ENCODE results near the gene DNMT3L. TPM values are rescaled to one million over a fixed set of nuclear protein-coding genes. Genes with fewer than 3 reads are reported as not detected.
"Not testable (repeated sequence)": the region's sequence is repeated elsewhere in the genome, so short reads cannot be mapped to it uniquely, and the experiment has no call there.

DNMT3L gene
- total RNA-seq, 2 experiments from 2014 or later: not detected

DNA sequence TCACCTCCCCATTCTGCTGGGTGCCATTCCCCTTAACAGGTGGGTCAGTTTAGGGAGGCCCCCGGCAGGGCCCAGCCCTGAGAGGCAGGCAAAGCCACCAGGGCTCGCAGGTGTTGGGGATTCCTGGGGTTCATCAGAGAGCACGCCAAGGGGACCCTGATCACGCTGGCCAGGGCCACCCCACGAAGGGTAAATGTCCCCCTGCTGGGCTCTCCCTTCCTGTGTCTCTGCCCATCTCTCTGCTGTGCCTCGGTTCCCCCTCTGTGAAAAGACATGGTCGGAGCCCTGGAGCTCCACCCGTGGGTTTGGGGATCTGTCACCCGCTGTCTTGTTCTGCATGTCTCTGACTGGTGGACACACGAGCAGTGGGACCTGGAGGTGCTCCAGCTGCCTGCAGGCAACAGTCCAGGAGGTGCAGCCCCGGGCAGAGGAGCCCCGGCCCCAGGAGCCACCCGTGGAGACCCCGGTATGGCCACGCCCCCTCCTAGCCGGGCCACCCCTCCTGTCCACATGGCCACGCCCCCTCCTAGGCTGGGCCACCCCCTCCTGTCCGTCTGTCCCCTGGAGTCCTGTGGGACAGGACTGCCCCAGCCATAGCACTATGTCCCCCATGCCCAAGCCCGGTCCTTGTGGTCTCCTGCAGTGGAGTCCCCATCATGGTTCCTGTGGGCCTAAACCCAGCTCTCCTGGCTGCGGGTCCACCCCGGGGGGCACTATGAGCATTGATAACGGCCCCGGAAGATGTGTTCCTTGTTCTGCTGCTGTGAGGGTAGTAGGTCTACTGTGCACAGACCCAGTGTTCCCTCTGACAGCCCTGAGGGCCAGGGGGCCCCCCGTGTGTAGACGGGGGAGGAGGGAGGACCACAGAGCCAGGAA is 30.5 kb upstream of the DNMT3L start:
- H3K27me3 Mint-ChIP-seq: no peaks in the 10 kb centered on the region
- no peaks in the 10 kb centered on the region for H3K9me3 Mint-ChIP-seq
- H3K4me1 Mint-ChIP-seq: peaks cover 15% of the 10 kb centered on the region
- no peak for DNase-seq
- CTCF ChIA-PET: no interaction called here
- POLR2A ChIA-PET: no interaction called here
- H3K36me3 Mint-ChIP-seq (ENCODE audit: low read depth): no peaks in the 10 kb centered on the region
- no peak overlapping the region for H3K4me3 Mint-ChIP-seq
- peak overlapping the region; percentile 35 for H3K27ac Mint-ChIP-seq

DNA sequence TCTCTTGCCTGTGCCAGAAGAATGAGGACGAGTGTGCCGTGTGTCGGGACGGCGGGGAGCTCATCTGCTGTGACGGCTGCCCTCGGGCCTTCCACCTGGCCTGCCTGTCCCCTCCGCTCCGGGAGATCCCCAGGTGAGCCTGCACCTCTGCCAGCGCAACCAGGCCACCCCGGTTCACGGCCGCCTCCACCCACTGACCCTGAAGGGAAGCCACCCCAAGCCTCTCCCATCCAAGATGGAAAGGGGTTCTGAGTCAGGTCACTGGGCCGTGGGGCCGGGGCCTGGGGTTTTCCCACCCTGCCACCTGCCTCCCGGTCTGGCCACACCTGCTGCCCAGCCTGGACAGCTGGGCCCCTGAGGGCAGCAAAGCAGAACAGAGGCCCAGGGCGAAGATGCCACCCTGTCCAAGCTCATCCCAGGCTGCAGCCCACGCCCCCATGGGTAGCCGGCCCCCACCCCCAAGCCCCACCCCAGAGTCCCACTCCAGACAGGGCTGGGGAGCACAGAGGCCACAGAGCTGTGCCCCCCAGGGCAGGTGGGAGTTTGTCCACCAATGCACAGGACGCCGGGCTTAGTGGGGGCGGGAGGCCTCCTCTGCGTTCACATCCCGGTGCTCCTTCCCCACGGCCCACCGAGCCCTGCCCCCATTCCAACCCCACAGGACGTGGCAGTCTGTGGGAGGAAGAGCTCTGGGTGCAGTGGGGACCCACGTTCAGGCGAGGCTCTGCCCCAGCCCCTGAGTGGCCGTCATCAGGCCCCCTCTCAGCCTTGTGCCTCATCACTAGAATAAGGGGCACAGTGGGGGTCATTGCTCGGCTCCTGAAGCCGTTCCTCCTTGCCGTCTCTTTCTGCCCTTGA is 29.6 kb upstream of the DNMT3L start:
- Mint-ChIP-seq H3K4me3 (no peak overlapping the region), H3K4me1 (peaks cover 15% of the 10 kb centered on the region), H3K27ac (no peak overlapping the region), H3K9me3 (no peaks in the 10 kb centered on the region), H3K27me3 (no peaks in the 10 kb centered on the region), H3K36me3 (ENCODE audit: low read depth) (no peaks in the 10 kb centered on the region)
- ChIA-PET POLR2A (no interaction called here), CTCF (no interaction called here)
- DNase-seq: no peak

DNA sequence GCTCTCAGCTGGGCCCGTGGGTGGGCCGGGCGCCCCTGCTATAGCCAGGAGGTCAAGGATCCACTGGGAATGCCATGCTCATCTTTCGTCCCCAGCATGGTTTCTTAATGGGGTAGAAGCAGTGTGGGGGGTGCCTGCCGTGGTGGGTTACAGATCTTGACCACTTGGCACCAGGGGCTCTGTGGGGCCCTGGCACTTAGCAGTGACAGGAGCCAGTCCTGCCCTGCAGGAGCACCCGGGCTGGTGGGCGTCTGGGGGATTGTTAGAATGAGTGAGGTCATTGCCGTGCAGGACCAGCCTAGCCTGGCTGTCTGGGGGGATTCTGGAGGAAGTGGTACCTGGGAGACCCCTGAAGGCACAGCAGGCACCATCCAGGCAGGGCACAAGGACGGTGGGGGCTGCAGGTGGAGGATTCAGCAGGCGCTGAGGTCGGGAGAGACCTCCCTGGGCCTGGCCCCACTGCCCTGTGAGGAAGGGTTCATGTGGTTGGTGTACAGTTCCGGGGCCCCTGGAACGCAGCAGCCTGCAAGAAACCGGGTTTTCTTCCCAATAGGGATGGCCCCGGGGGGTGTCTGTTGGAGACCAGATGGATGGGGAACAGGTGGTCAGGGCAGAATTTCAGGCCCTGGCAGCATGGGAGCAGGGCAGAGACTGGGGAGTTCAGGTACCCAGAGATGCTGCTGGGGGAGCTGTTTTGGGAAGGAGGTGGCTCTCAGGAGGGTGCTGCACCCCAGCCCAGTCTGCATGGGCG is 28.8 kb upstream of the DNMT3L start:
- no peak for DNase-seq
- Mint-ChIP-seq H3K4me3 (no peak overlapping the region), H3K36me3 (ENCODE audit: low read depth) (no peaks in the 10 kb centered on the region), H3K27me3 (no peaks in the 10 kb centered on the region), H3K27ac (no peak overlapping the region), H3K4me1 (peaks cover 15% of the 10 kb centered on the region), H3K9me3 (no peaks in the 10 kb centered on the region)
- ChIA-PET CTCF (no interaction called here), POLR2A (no interaction called here)

DNA sequence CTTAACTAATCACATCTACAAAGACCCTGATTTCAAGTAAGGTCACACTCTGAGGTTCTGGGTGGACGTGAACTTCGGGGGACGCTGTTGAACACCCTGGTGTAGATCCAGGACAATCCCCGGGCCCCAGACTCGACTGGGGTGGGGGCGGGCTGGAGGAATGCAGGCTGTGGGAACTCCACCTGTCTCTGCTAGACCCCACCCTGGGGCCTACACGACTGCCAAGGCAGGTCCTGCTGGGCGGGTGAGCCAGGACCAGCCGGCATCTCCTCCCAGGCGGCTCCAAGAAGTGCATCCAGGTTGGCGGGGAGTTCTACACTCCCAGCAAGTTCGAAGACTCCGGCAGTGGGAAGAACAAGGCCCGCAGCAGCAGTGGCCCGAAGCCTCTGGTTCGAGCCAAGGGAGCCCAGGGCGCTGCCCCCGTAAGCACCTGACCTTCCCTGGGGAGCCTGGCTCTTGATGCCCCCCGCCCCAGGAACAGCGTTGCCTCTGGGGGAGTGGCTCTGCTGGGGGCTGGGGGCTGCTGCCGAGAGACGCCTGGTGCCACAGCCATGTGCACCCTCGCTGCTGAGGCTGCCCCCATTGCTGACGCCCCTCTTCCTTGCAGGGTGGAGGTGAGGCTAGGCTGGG is 27.8 kb upstream of the DNMT3L start:
- H3K9me3 Mint-ChIP-seq: no peaks in the 10 kb centered on the region
- no peak overlapping the region for H3K27ac Mint-ChIP-seq
- H3K4me1 Mint-ChIP-seq: peaks cover 8% of the 10 kb centered on the region
- no peaks in the 10 kb centered on the region for H3K27me3 Mint-ChIP-seq
- CTCF ChIA-PET: no interaction called here
- POLR2A ChIA-PET: no interaction called here
- DNase-seq: no peak
- no peaks in the 10 kb centered on the region for H3K36me3 Mint-ChIP-seq (ENCODE audit: low read depth)
- H3K4me3 Mint-ChIP-seq: no peak overlapping the region

DNA sequence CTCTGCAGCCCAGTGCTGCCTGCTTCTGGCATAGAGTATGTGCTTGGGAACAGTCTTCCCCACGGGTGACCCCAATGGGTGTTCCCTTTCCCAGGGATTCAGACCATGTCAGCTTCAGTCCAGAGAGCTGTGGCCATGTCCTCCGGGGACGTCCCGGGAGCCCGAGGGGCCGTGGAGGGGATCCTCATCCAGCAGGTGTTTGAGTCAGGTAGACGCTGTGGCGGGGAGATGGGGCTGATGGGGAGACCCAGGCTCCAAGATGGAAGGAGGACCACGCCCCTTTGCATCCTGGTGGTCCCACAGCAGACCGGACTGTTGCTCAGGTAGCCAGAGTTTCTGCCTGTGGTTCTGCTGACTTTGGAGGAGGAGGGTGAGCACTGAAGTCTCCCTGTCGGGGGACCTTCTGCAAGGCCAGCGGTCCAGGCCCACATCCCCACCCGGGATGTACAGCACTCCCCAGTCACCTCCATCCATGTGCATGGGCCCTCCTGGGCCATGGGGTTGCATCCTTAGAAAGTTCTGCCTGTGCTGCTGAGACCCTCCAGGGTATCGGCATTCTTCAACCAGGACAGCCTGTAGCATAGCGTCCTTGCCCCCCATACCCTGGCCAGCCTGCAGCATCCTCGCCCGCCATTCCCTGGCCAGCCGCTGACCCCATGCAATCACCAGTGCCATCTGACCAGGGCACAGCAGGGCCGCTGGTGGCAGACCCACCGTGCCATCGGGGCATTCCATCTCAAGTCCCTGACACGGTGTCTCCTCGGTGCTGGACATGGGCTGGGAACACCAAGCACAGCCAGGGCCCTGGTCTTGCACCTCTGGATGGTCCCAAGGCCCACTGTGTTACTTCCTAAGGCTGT is 26.8 kb upstream of the DNMT3L start:
- H3K27me3 Mint-ChIP-seq: no peaks in the 10 kb centered on the region
- no peaks in the 10 kb centered on the region for H3K9me3 Mint-ChIP-seq
- H3K4me1 Mint-ChIP-seq: peaks cover 6% of the 10 kb centered on the region
- no peak overlapping the region for H3K4me3 Mint-ChIP-seq
- ChIA-PET CTCF (no interaction called here), POLR2A (no interaction called here)
- no peak for DNase-seq
- no peak overlapping the region for H3K27ac Mint-ChIP-seq
- H3K36me3 Mint-ChIP-seq (ENCODE audit: low read depth): no peaks in the 10 kb centered on the region

DNA sequence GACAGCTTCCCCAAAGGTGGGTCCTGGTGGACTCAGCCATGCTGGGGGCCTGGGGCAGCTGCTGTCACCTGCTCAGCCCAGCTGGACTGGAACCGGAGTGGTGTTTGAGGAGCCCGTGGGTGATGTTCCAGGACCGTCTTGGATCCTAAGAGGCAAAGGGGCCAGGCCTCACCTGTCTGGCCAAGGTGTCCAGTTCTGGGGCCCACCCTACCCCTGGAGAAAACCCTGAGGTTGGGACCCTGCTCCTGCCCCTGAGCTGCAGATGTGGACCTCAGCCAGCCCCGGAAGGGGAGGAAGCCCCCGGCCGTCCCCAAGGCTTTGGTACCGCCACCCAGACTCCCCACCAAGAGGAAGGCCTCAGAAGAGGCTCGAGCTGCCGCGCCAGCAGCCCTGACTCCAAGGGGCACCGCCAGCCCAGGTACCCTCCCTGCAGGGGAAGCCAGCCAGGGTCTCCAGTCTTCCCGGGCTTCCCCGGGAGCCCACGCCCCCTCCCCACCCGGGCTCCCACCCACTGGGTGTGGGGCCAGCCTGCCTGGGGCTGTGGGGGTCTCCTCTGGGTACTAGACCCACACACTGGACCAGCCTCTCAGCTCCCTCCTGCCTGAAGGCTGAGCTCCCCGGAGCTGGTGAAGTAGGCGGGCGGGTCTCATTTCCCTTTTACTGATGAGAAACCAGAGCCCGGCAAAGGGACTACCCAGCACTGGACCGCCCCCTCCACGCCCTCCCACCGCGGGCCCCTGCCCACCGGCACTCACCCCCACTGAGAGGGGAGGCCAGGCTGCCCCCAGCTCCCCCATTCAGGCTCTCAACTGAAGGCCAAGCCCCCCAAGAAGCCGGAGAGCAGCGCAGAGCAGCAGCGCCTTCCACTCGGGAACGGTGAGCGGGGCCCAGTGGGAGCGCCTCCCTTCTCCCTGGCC is 25.3 kb upstream of the DNMT3L start:
- Mint-ChIP-seq H3K9me3 (no peaks in the 10 kb centered on the region), H3K4me1 (no peaks in the 10 kb centered on the region), H3K27ac (no peak overlapping the region), H3K36me3 (ENCODE audit: low read depth) (no peaks in the 10 kb centered on the region), H3K27me3 (no peaks in the 10 kb centered on the region), H3K4me3 (no peak overlapping the region)
- DNase-seq: no peak
- POLR2A ChIA-PET: interaction anchor here (1.2 to 1.7 kb wide), 2 partner anchors 9 to 14 kb away, joined by 3 to 4 read pairs; no protein-coding TSS in a partner anchor
- CTCF ChIA-PET: no interaction called here

DNA sequence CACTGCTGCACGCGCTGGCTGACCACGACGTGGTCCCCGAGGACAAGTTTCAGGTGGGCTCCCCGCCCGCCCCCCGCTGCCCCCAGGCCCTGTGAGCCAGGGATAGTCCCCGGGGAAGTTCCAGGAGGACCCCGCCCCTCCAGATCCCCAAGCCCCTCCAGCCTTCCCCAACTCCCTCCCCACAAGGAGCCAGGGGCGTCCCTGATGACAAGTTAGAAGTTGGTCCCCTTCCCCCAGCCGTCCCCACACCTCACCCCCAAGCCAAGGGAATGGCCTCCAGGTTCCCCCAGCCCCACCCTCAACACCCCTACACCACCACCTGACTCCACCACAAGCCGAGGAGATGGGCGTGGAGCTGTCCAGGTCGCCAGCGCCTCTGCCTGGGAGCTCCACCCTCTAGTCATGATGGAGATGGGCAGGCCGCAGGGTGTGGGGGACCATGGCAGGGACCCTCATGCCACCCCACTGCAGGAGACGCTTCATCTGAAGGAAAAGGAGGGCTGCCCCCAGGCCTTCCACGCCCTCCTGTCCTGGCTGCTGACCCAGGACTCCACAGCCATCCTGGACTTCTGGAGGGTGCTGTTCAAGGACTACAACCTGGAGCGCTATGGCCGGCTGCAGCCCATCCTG is 24.5 kb upstream of the DNMT3L start:
- DNase-seq: no peak
- ChIA-PET POLR2A (interaction anchor here (1.2 to 1.7 kb wide), 2 partner anchors 10 to 15 kb away, joined by 3 to 4 read pairs; no protein-coding TSS in a partner anchor), CTCF (no interaction called here)
- no peaks in the 10 kb centered on the region for H3K4me1 Mint-ChIP-seq
- no peak overlapping the region for H3K27ac Mint-ChIP-seq
- no peaks in the 10 kb centered on the region for H3K27me3 Mint-ChIP-seq
- no peaks in the 10 kb centered on the region for H3K9me3 Mint-ChIP-seq
- no peak overlapping the region for H3K4me3 Mint-ChIP-seq
- H3K36me3 Mint-ChIP-seq (ENCODE audit: low read depth): no peaks in the 10 kb centered on the region

DNA sequence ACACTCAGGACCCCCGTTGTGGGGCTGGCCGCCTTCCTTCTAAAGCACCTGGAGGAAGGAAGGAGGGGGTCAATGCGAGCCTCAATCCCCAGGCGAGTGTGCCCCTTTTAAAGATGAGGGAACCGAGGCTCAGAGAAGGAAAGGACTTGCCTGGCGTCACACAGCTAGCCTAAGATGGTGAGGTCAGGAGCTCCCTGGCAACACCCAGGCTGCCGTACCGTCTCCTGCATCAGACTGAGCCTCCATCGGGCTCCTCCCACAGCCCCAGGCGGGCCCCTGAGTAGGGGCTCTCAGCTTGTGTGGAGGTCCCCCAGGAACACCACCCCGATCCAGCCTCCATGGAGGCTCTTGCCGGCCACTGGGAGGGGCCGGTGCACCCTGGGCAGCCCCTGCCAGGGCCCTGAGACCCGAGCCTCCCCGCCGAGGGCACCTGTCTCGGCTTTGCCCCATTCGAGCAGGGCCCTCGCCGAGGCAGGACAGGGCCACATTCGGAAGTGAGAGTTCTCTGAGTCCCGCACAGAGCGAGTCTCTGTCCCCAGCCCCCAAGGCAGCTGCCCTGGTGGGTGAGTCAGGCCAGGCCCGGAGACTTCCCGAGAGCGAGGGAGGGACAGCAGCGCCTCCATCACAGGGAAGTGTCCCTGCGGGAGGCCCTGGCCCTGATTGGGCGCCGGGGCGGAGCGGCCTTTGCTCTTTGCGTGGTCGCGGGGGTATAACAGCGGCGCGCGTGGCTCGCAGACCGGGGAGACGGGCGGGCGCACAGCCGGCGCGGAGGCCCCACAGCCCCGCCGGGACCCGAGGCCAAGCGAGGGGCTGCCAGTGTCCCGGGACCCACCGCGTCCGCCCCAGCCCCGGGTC is 23.7 kb upstream of the DNMT3L start, which contains the start of gene AIRE:
AIRE (plus strand) TSS at position 739 of the 855 bp plus-strand sequence. CDS start 131 bp downstream, outside the sequence.
- H3K4me3 Mint-ChIP-seq: no peak within 1 kb of the TSS
- no peaks in the 10 kb centered on the region for H3K4me1 Mint-ChIP-seq
- ChIA-PET POLR2A (no interaction called here), CTCF (no interaction called here)
- H3K9me3 Mint-ChIP-seq: no peaks in the 10 kb centered on the region
- no peak for DNase-seq
- no peaks in the 10 kb centered on the region for H3K27me3 Mint-ChIP-seq
- no peak within 1 kb of the TSS for H3K27ac Mint-ChIP-seq
- H3K36me3 Mint-ChIP-seq (ENCODE audit: low read depth): no peaks in the 10 kb centered on the region

DNA sequence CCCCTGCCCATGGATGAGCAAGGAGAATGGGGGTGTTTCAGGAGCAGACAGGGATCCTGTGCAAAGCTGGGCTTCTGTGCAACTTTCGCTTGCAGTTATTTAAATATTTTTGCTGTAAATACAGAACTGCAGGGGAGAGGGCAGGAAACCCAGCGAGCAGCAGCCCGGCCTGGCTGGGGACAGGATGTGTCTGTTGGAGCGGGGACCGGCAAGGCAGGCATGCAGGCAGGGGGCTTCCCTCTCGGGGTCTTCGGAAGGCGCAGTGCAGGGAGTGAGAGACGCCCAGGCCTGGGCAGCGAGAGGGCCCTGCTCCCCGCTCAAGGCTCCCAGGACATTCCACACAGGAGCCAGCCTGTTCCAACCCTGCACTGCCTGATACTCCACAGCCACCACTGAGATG is 22.3 kb upstream of the DNMT3L start:
- no peak for DNase-seq

DNA sequence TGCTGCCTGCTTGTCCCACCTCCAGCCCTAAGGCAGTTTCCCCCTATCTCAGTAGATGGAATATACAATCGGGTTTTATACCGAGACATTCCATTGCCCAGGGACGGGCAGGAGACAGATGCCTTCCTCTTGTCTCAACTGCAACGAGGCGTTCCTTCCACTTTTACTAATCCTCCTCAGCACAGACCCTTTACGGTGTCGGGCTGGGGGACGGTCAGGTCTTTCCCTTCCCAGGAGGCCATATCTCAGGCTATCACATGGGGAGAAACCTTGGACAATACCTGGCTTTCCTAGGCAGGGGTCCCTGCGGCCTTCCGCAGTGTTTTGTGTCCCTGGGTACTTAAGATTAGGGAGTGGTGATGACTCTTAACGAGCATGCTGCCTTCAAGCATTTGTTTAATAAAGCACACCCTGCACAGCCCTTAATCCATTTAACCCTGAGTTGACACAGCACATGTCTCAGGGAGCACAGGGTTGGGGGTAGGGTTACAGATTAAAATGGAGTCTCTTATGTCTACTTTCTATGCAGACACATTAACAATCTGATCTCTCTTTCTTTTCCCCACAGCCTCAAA is 21.6 kb upstream of the DNMT3L start:
- H3K27me3 Mint-ChIP-seq; H3K36me3 Mint-ChIP-seq (ENCODE audit: low read depth); POLR2A ChIA-PET; CTCF ChIA-PET; DNase-seq; H3K4me1 Mint-ChIP-seq; H3K9me3 Mint-ChIP-seq; H3K4me3 Mint-ChIP-seq; H3K27ac Mint-ChIP-seq: not testable (repeated sequence)

More for the DNA sequence above, 22.3 kb upstream of the DNMT3L start:
- CTCF ChIA-PET: no interaction called here
- H3K9me3 Mint-ChIP-seq: no peaks in the 10 kb centered on the region
- H3K4me1 Mint-ChIP-seq: no peaks in the 10 kb centered on the region
- no peaks in the 10 kb centered on the region for H3K27me3 Mint-ChIP-seq
- H3K36me3 Mint-ChIP-seq (ENCODE audit: low read depth): no peaks in the 10 kb centered on the region
- H3K27ac Mint-ChIP-seq: no peak overlapping the region
- H3K4me3 Mint-ChIP-seq: no peak overlapping the region
- POLR2A ChIA-PET: no interaction called here
